A549 treated with dexamethasone at 1 μM for 4 hours (cell line): ENCODE measurements around the gene RAPGEF5. TPM values are rescaled to one million over a fixed set of nuclear protein-coding genes. Genes with fewer than 3 reads are reported as not detected.

ENCODE experiments used
- total RNA-seq: library from RNA; stranded (reverse); fragments of 200-300 nt; extraction: Qiagen RNA extraction; gene quantifications from 5 replicates; pipeline ENCODE4 v1.2.3, GENCODE V29; 2022

The RAPGEF5 gene, protein sequence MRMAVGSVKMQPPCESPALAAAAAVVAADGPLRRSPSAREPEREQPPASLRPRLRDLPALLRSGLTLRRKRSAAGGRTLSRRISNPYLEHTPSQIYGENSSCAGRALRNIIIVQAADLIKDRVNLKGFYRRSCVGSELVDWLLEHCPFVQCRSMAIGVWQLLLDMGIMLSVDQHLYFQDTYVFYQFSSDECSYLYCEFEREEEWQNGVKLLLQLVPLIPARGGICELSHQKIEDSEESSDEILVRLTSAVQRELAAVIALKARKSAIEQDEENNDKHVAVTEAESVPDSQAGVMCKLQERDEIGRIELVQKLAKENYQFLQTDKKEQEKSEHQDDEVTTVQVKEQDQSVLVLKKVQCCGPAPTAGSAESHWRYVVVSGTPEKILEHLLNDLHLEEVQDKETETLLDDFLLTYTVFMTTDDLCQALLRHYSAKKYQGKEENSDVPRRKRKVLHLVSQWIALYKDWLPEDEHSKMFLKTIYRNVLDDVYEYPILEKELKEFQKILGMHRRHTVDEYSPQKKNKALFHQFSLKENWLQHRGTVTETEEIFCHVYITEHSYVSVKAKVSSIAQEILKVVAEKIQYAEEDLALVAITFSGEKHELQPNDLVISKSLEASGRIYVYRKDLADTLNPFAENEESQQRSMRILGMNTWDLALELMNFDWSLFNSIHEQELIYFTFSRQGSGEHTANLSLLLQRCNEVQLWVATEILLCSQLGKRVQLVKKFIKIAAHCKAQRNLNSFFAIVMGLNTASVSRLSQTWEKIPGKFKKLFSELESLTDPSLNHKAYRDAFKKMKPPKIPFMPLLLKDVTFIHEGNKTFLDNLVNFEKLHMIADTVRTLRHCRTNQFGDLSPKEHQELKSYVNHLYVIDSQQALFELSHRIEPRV
- 0.14 to 0.29 TPM (median 0.17 TPM) in 5 replicates for total RNA-seq

DNA sequence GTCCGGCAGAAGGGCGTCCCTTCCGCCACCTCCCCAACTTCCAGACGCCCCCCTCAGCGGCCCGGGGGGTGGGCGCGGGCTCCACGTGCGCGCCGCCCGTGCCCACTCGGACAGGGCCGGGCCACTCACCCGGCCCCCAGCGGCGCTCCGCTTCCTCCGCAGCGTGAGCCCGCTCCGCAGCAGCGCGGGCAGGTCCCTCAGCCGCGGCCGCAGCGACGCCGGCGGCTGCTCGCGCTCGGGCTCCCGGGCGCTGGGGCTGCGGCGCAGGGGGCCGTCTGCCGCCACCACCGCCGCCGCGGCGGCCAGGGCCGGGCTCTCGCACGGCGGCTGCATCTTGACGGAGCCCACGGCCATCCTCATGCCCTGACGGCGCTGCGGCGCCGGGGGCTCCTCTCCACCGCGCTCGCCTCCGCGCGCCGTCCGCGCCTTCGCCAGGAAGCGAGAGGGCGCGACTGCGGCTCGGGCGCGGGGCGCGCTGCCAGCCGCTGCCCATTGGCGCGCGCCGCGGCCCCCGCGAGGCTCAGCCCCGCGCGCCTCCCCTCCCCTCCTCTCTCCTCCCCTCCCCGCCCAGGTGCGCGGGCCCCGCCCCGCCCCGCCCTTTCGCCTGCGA lies at the start of gene RAPGEF5:
TSS of gene RAPGEF5 (minus strand) at position 454 of the 610 bp plus-strand sequence. CDS start at position 360, 94 bp downstream.

Other genes starting within 250 kb of the RAPGEF5 start
- gene STEAP1B, start 143.0 kb upstream of the RAPGEF5 start, total RNA-seq: 0.09 to 0.14 TPM (median 0.12 TPM) in 4 of 5 replicates, not detected in the other